ENCODE measurements around the gene XPO6.

- no peak for TF ChIP-seq TAF1 (IDR thresholded peaks at IDR 0.05; ENCODE audit: low read depth)
- no peak for TF ChIP-seq CTCF (IDR thresholded peaks at IDR 0.05; ENCODE audit: poor library complexity, severe bottlenecking)
- TF ChIP-seq EZH2 (IDR thresholded peaks at IDR 0.05; ENCODE audit: borderline replicate concordance, insufficient read depth, low read length, poor library complexity, severe bottlenecking), result no peak
- TF ChIP-seq RAD21 (conservative IDR thresholded peaks at IDR 0.05), result no peak
- TF ChIP-seq MXI1 (conservative IDR thresholded peaks at IDR 0.05; ENCODE audit: poor library complexity, severe bottlenecking), result no peak
- TF ChIP-seq, protein P1, sequence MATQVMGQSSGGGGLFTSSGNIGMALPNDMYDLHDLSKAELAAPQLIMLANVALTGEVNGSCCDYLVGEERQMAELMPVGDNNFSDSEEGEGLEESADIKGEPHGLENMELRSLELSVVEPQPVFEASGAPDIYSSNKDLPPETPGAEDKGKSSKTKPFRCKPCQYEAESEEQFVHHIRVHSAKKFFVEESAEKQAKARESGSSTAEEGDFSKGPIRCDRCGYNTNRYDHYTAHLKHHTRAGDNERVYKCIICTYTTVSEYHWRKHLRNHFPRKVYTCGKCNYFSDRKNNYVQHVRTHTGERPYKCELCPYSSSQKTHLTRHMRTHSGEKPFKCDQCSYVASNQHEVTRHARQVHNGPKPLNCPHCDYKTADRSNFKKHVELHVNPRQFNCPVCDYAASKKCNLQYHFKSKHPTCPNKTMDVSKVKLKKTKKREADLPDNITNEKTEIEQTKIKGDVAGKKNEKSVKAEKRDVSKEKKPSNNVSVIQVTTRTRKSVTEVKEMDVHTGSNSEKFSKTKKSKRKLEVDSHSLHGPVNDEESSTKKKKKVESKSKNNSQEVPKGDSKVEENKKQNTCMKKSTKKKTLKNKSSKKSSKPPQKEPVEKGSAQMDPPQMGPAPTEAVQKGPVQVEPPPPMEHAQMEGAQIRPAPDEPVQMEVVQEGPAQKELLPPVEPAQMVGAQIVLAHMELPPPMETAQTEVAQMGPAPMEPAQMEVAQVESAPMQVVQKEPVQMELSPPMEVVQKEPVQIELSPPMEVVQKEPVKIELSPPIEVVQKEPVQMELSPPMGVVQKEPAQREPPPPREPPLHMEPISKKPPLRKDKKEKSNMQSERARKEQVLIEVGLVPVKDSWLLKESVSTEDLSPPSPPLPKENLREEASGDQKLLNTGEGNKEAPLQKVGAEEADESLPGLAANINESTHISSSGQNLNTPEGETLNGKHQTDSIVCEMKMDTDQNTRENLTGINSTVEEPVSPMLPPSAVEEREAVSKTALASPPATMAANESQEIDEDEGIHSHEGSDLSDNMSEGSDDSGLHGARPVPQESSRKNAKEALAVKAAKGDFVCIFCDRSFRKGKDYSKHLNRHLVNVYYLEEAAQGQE (IDR thresholded peaks at IDR 0.05; ENCODE audit: borderline replicate concordance), result no peak
- TF ChIP-seq SMC3 (conservative IDR thresholded peaks at IDR 0.05; ENCODE audit: poor library complexity), result no peak
- TF ChIP-seq EP300 (conservative IDR thresholded peaks at IDR 0.05; ENCODE audit: poor library complexity, severe bottlenecking), result no peak
- no peak for TF ChIP-seq POLR2AphosphoS5 (IDR thresholded peaks at IDR 0.05)
These were observed 100.8 kb downstream of the XPO6 start for GRCh38 chr16:28110977-28111376.
